WERI-Rb-1 (cell line): Measurements from ENCODE around the gene KHDRBS2.

Experiments
- DNase-seq: peaks from one replicate; pipeline ENCODE4 v3.0.0-alpha.2; 2020
- H3K27ac ChIP-seq: fragments of 250-450 bp; sonication (Bioruptor Pico); 2 replicates; pipeline ENCODE4 v1.5.1; 2020; ENCODE audit warnings: mild to moderate bottlenecking, moderate library complexity
- H3K27me3 ChIP-seq: fragments of 250-450 bp; sonication (Bioruptor Pico); 2 replicates; pipeline ENCODE4 v1.5.1; 2021; ENCODE audit warnings: mild to moderate bottlenecking, low read depth, moderate library complexity; ENCODE audit not compliant: insufficient read depth, severe bottlenecking
- H3K36me3 ChIP-seq: fragments of 250-450 bp; sonication (Bioruptor Pico); 2 replicates; pipeline ENCODE4 v1.5.1; 2020; ENCODE audit warnings: mild to moderate bottlenecking, moderate library complexity
- H3K4me3 ChIP-seq: 2 replicates; pipeline ENCODE4 v1.5.1; 2011; ENCODE audit warnings: low read depth, mild to moderate bottlenecking, control low read depth, low read length
- H3K9me3 ChIP-seq: fragments of 250-450 bp; sonication (Bioruptor Pico); 2 replicates; pipeline ENCODE4 v1.5.1; 2021; ENCODE audit warnings: mild to moderate bottlenecking, moderate library complexity; ENCODE audit not compliant: severe bottlenecking
- CTCF ChIP-seq: IDR thresholded peaks from 2 replicates; pipeline ENCODE4 v1.5.1; 2011; ENCODE audit warnings: low read depth, mild to moderate bottlenecking, control low read depth, inconsistent platforms, low read length

The KHDRBS2 gene

GRCh38 chr6:62236784-62237183 is 49.2 kb downstream of the KHDRBS2 start:
- no peak overlapping the region for H3K4me3 ChIP-seq
- H3K36me3 ChIP-seq, result no peaks in the 10 kb centered on the region
- peaks cover 7% of the 10 kb centered on the region for H3K27me3 ChIP-seq
- no peak for TF ChIP-seq CTCF
- DNase-seq, result no peak
- H3K27ac ChIP-seq, result no peak overlapping the region
- no peaks in the 10 kb centered on the region for H3K9me3 ChIP-seq

GRCh38 chr6:62229231-62229630 is 56.8 kb downstream of the KHDRBS2 start:
- H3K9me3 ChIP-seq, result no peaks in the 10 kb centered on the region
- H3K4me3 ChIP-seq, result no peak overlapping the region
- no peaks in the 10 kb centered on the region for H3K27me3 ChIP-seq
- peak; percentile 53 for DNase-seq
- no peaks in the 10 kb centered on the region for H3K36me3 ChIP-seq
- no peak overlapping the region for H3K27ac ChIP-seq
- no peak for TF ChIP-seq CTCF

DNA sequence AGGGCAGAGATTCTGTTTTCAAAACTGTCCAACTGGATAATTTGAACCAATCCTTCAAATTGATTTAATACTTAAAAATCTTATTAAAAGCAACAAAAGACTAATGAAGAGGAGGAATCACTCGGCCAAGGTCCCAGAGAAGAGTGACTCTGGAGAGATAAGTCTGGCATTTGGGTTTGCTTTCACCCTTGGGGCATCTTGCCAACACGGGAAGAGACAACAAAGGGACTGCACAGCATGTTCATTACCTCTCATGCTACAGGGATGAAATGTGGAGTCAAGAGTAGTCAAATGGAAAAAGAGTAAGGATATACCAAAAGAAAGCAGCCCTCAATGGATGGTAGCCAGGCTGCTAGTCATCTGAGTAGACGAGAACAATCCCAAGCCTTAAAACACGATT is 68.2 kb downstream of the KHDRBS2 start:
- H3K27ac ChIP-seq, result no peak overlapping the region
- no peaks in the 10 kb centered on the region for H3K9me3 ChIP-seq
- no peak for TF ChIP-seq CTCF
- peaks cover 9% of the 10 kb centered on the region for H3K27me3 ChIP-seq
- H3K4me3 ChIP-seq, result no peak overlapping the region
- DNase-seq, result no peak
- H3K36me3 ChIP-seq, result no peaks in the 10 kb centered on the region

- H3K4me3 ChIP-seq, result no peak overlapping the region
- no peak for DNase-seq
- no peak overlapping the region for H3K27ac ChIP-seq
- H3K9me3 ChIP-seq, result no peaks in the 10 kb centered on the region
- H3K36me3 ChIP-seq, result no peaks in the 10 kb centered on the region
- peaks cover 4% of the 10 kb centered on the region for H3K27me3 ChIP-seq
- TF ChIP-seq CTCF, result no peak
Measured at GRCh38 chr6:62202078-62202477, 83.9 kb downstream of the KHDRBS2 start.

GRCh38 chr6:62192593-62192992 is 93.4 kb downstream of the KHDRBS2 start:
- Histone ChIP-seq H3K36me3 (no peaks in the 10 kb centered on the region), H3K9me3 (no peaks in the 10 kb centered on the region), H3K27me3 (peaks cover 4% of the 10 kb centered on the region), H3K4me3 (no peak overlapping the region), H3K27ac (no peak overlapping the region)
- DNase-seq, result no peak
- TF ChIP-seq CTCF, result no peak

GRCh38 chr6:62175195-62175594 is 110.8 kb downstream of the KHDRBS2 start:
- no peaks in the 10 kb centered on the region for H3K9me3 ChIP-seq
- no peaks in the 10 kb centered on the region for H3K36me3 ChIP-seq
- H3K27ac ChIP-seq, result no peak overlapping the region
- H3K4me3 ChIP-seq, result no peak overlapping the region
- DNase-seq, result no peak
- H3K27me3 ChIP-seq, result peaks cover 3% of the 10 kb centered on the region
- TF ChIP-seq CTCF, result no peak
